HepG2 (cell line): ENCODE data around the gene FMNL2. TPM values are rescaled to one million over a fixed set of nuclear protein-coding genes. Genes with fewer than 3 reads are reported as not detected.

ENCODE experiments used
- ATAC-seq: fragments of 200-7000 bp; cut with Tn5 transposase; 3 replicates; pipeline ENCODE4 v1.9.1; 2020; ENCODE audit warnings: mild to moderate bottlenecking, moderate library complexity
- BruUV-seq: library from RNA; stranded (reverse); fragments of 400-500 nt; replicated peaks from 2 replicates; lab custom pipeline; 2021; lab: Mats Ljungman, UMichigan
- CTCF ChIA-PET: fragments of 300-600 bp; formaldehyde crosslinking; extraction: SDS; loops from one replicate; lab custom pipeline; 2021; ENCODE audit warnings: low total read pairs, inconsistent platforms, low intra/inter-chr PET ratio; lab: Yijun Ruan, JAX
- POLR2A ChIA-PET: fragments of 350-600 bp; sonication (Branson Sonifier 250); formaldehyde crosslinking; loops from one replicate; lab custom pipeline; 2020; ENCODE audit warnings: antibody characterized with exemption, inconsistent platforms; lab: Yijun Ruan, JAX
- DNase-seq: peaks from one replicate; pipeline ENCODE4 v3.0.0-alpha.2; 2015; ENCODE audit warnings: low spot score
- FAIRE-seq: peaks from 3 replicates; lab custom pipeline; 2011; peaks lifted over from hg19 to GRCh38; lab: Jason Lieb, UNC
- H2AFZ ChIP-seq: one replicate; pipeline ENCODE4 v1.6.1; 2011; ENCODE audit warnings: low read length, inconsistent platforms
- H3K27ac ChIP-seq: fragments of 300-600 bp; 3 replicates; pipeline ENCODE4 v1.8.0; 2011; ENCODE audit warnings: mixed run types, mild to moderate bottlenecking, mixed read lengths, low read length, inconsistent platforms; ENCODE audit not compliant: insufficient read depth; ENCODE audit errors: extremely low read length
- H3K27me3 ChIP-seq, 2 experiments: fragments of 200-600 bp in 1 of 2; 2 replicates in 1 of 2; 3 replicates in 1 of 2; pipeline versions ENCODE4 v1.6.0 to v1.8.0; 2011; ENCODE audit warnings: low read length in 2 of 2, mild to moderate bottlenecking in 2 of 2, moderate library complexity in 2 of 2, inconsistent platforms in 1 of 2; ENCODE audit not compliant: insufficient read depth in 2 of 2, control insufficient read depth in 1 of 2
- H3K36me3 ChIP-seq, 2 experiments: fragments of 200-600 bp in 1 of 2; replicated peaks in 1 of 2; 2 replicates in 1 of 2; 3 replicates in 1 of 2; pipeline versions ENCODE4 v1.5.1 to v1.8.0; 2011; ENCODE audit warnings: low read length in 2 of 2, inconsistent platforms in 1 of 2; ENCODE audit not compliant: insufficient read depth in 2 of 2, control insufficient read depth in 1 of 2
- H3K4me1 ChIP-seq: 2 replicates; pipeline ENCODE4 v1.5.1; 2012; ENCODE audit warnings: low read length, inconsistent platforms; ENCODE audit not compliant: insufficient read depth
- H3K4me2 ChIP-seq: 2 replicates; pipeline ENCODE4 v1.6.0; 2011; ENCODE audit warnings: low read depth, low read length, inconsistent platforms
- H3K4me3 ChIP-seq, 3 experiments: fragments of 200-600 bp in 1 of 3; sonication (generic), shearing (Covaris generic) in 1 of 3; replicated peaks in 1 of 3; 2 replicates each; pipeline ENCODE4 v1.5.1; 2011 to 2016; ENCODE audit warnings: low read length in 3 of 3, inconsistent platforms in 2 of 3, low read depth in 2 of 3, mild to moderate bottlenecking in 2 of 3, control low read depth in 1 of 3, mixed read lengths in 1 of 3; ENCODE audit not compliant: insufficient read depth in 1 of 3
- H3K79me2 ChIP-seq: one replicate; pipeline ENCODE4 v1.6.1; 2011; ENCODE audit warnings: low read length, inconsistent platforms; ENCODE audit not compliant: insufficient read depth
- H3K9ac ChIP-seq: 2 replicates; pipeline ENCODE4 v1.6.0; 2011; ENCODE audit warnings: mild to moderate bottlenecking, low read depth, low read length, inconsistent platforms; ENCODE audit not compliant: insufficient read depth
- H3K9me3 ChIP-seq: 2 replicates; pipeline ENCODE4 v1.5.1; 2012; ENCODE audit warnings: mild to moderate bottlenecking, low read length
- H4K20me1 ChIP-seq: 2 replicates; pipeline ENCODE4 v1.6.0; 2011; ENCODE audit warnings: inconsistent platforms, mild to moderate bottlenecking, low read length, moderate library complexity; ENCODE audit not compliant: insufficient read depth
- ATRX ChIP-seq: sonication (generic); formaldehyde crosslinking; IDR thresholded peaks from 2 replicates; pipeline ENCODE4 v1.4.0; 2020; ENCODE audit warnings: missing genetic modification reagents, borderline replicate concordance
- CENPT ChIP-seq: sonication (generic); formaldehyde crosslinking; IDR thresholded peaks from 2 replicates; pipeline ENCODE4 v1.8.0; 2022; ENCODE audit warnings: low read depth, mild to moderate bottlenecking, moderate library complexity, missing genetic modification reagents
- HMGA1 ChIP-seq: sonication (generic); formaldehyde crosslinking; conservative IDR thresholded peaks from 2 replicates; pipeline ENCODE4 v1.4.0; 2020; ENCODE audit warnings: missing genetic modification reagents
- LRRFIP1 ChIP-seq: sonication (generic); formaldehyde crosslinking; conservative IDR thresholded peaks from 2 replicates; pipeline ENCODE4 v1.4.0; 2020; ENCODE audit warnings: missing genetic modification reagents
- RBM39 ChIP-seq: fragments of 200-400 bp; formaldehyde crosslinking; IDR thresholded peaks from one replicate; pipeline ENCODE4 v1.6.1; 2018; ENCODE audit warnings: antibody characterized with exemption, mild to moderate bottlenecking, low read depth, low read length; ENCODE audit not compliant: poor library complexity, severe bottlenecking
- SCMH1 ChIP-seq: sonication (generic); formaldehyde crosslinking; IDR thresholded peaks from 2 replicates; pipeline ENCODE4 v1.9.0; 2021; ENCODE audit warnings: missing genetic modification reagents, mild to moderate bottlenecking, borderline replicate concordance
- TBL1XR1 ChIP-seq: fragments of 150-350 bp; IDR thresholded peaks from 2 replicates; pipeline ENCODE4 v1.6.1; 2014; ENCODE audit warnings: borderline replicate concordance, low read length; ENCODE audit not compliant: partially characterized antibody
- ZNF512 ChIP-seq: sonication (generic); formaldehyde crosslinking; IDR thresholded peaks from 2 replicates; pipeline ENCODE4 v1.4.0; 2020; ENCODE audit warnings: mild to moderate bottlenecking, missing genetic modification reagents
- WGBS: methylation state at CpG from one replicate; pipeline ENCODE4 v1.1.6; 2017; ENCODE audit warnings: low lambda C conversion rate; 5-methylcytosine and 5-hydroxymethylcytosine counted together
- in situ Hi-C: cut with HindIII; loops from 2 replicates; pipeline ENCODE4 v1.10.0; 2017; ENCODE audit warnings: low pct_unique_long_range_greater_than_20kb; ENCODE audit not compliant: extremely low pct_ligation_motif_present
- intact Hi-C: fragments of 100-400 bp; cut with micrococcal nuclease; formaldehyde crosslinking; loops from one replicate; pipeline ENCODE4 v1.10.0; 2022; ENCODE audit not compliant: unreplicated experiment
- polyA plus RNA-seq, 8 experiments: library from polyadenylated mRNA; depleted of rRNA in 3 of 8; stranded (reverse) in 7 of 8; unstranded in 1 of 8; fragments of >200 nt; fragmentation: Illumina TruSeq in 4 of 8; extraction: Trizol in 4 of 8; gene quantifications; 2 replicates each; pipeline versions ENCODE4 v1.2.1 to v1.2.3, GENCODE V29; 2011 to 2016; ENCODE audit warnings: low read depth in 4 of 8, missing spikeins in 1 of 8, mixed read lengths in 1 of 8; ENCODE audit not compliant: insufficient read depth in 1 of 8
- total RNA-seq, 5 experiments: library from RNA; depleted of rRNA; stranded (reverse); fragments of >200 nt; fragmentation: Illumina TruSeq; extraction: Trizol; gene quantifications; 2 replicates each; pipeline ENCODE4 v1.2.3, GENCODE V29; 2016; ENCODE audit warnings: low read depth in 1 of 5

FMNL2 gene
- total and polyA plus RNA-seq, 2 of the 13 experiments (the other 11 are each of a cell fraction or from before 2014, with no cell fraction given), result 66.5 to 67.7 TPM

GRCh38 chr2:152578573-152578972 is 243.6 kb downstream of the FMNL2 start:
- Histone ChIP-seq H3K36me3 (peaks cover 12 to 76% of the 10 kb centered on the region in 2 experiments), H4K20me1 (no peaks in the 10 kb centered on the region), H3K4me3 (no peak overlapping the region), H3K27me3 (no peaks in the 10 kb centered on the region), H3K27ac (no peak overlapping the region), H3K4me2 (no peak overlapping the region), H3K9me3 (no peaks in the 10 kb centered on the region), H2AFZ (no peak overlapping the region), H3K79me2 (no peaks in the 10 kb centered on the region), H3K9ac (no peak overlapping the region), H3K4me1 (no peaks in the 10 kb centered on the region)
- intact Hi-C loops (no loop called here), in situ Hi-C loops (no loop called here)
- ATAC-seq, result no peak
- BruUV-seq, result no TSS peak
- no peak for FAIRE-seq
- TF ChIP-seq ZNF512 (CRISPR knock-in tag) (no peak), CENPT (CRISPR knock-in tag) (no peak), SCMH1 (no peak), ATRX (CRISPR knock-in tag) (no peak), LRRFIP1 (no peak), RBM39 (no peak), HMGA1 (CRISPR knock-in tag) (no peak), TBL1XR1 (no peak)
- 95% methylated on average over 4 of the region's 4 CpGs for WGBS
- ChIA-PET CTCF (no interaction called here), POLR2A (no interaction called here)
- DNase-seq, result no peak
